Astrocyte (in vitro differentiated cells and primary cell): ENCODE results near the gene ACTG1.

Experiments
- EZH2 ChIP-seq: IDR thresholded peaks from 2 replicates; pipeline ENCODE4 v1.6.1; 2012; ENCODE audit warnings: mild to moderate bottlenecking, low read length, inconsistent platforms; ENCODE audit not compliant: insufficient read depth
- TF ChIP-seq, protein P1 (sequence below): IDR thresholded peaks from 2 replicates; pipeline ENCODE4 v1.5.1; 2011; ENCODE audit warnings: low read depth, mild to moderate bottlenecking, inconsistent platforms, low read length, moderate library complexity; ENCODE audit not compliant: insufficient read depth

GRCh38 chr17:81538651-81539570, 26.3 kb upstream of the ACTG1 start:
- no peak for TF ChIP-seq EZH2
- TF ChIP-seq, protein P1, sequence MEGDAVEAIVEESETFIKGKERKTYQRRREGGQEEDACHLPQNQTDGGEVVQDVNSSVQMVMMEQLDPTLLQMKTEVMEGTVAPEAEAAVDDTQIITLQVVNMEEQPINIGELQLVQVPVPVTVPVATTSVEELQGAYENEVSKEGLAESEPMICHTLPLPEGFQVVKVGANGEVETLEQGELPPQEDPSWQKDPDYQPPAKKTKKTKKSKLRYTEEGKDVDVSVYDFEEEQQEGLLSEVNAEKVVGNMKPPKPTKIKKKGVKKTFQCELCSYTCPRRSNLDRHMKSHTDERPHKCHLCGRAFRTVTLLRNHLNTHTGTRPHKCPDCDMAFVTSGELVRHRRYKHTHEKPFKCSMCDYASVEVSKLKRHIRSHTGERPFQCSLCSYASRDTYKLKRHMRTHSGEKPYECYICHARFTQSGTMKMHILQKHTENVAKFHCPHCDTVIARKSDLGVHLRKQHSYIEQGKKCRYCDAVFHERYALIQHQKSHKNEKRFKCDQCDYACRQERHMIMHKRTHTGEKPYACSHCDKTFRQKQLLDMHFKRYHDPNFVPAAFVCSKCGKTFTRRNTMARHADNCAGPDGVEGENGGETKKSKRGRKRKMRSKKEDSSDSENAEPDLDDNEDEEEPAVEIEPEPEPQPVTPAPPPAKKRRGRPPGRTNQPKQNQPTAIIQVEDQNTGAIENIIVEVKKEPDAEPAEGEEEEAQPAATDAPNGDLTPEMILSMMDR = no peak
